Right lobe of liver (tissue), 6 donors: Measurements from ENCODE around the gene GNB5. TPM values are rescaled to one million over a fixed set of nuclear protein-coding genes. Genes with fewer than 3 reads are reported as not detected.

Experiments used
- ATAC-seq, 4 donors: fragments of 200-7000 bp; cut with Tn5 transposase; one replicate each; pipeline ENCODE4 v1.9.1; 2020; ENCODE audit warnings: mild to moderate bottlenecking in 4 of 4, moderate library complexity in 4 of 4
- DNase-seq, 3 donors: peaks; one replicate each; pipeline ENCODE4 v3.0.0-alpha.2; 2020
- H3K27ac ChIP-seq, 3 donors: fragments of 200-600 bp; one replicate each; pipeline ENCODE4 v1.8.0; 2022
- H3K27me3 ChIP-seq, 2 donors: fragments of 200-600 bp; one replicate each; pipeline ENCODE4 v1.8.0; 2022
- H3K36me3 ChIP-seq, 4 donors: fragments of 200-600 bp; sonication (generic) in 1 of 4; one replicate each; pipeline versions ENCODE4 v1.5.1 to v1.8.0; 2017 to 2022; ENCODE audit warnings: control low read depth in 1 of 4
- H3K4me1 ChIP-seq, 4 donors: fragments of 200-600 bp; sonication (generic) in 1 of 4; one replicate each; pipeline versions ENCODE4 v1.5.1 to v1.8.0; 2017 to 2022; ENCODE audit warnings: control low read depth in 1 of 4
- H3K4me3 ChIP-seq, 3 donors: fragments of 200-600 bp; one replicate each; pipeline ENCODE4 v1.8.0; 2022
- H3K9me3 ChIP-seq, 4 donors: fragments of 200-600 bp; sonication (generic) in 1 of 4; one replicate each; pipeline versions ENCODE4 v1.5.1 to v1.8.0; 2017 to 2022; ENCODE audit warnings: control low read depth in 1 of 4
- POLR2A ChIP-seq: fragments of 450-650 bp; IDR thresholded peaks from one replicate; pipeline ENCODE4 v1.6.1; 2017; ENCODE audit warnings: antibody characterized with exemption, mild to moderate bottlenecking
- WGBS: methylation state at CpG from one replicate; pipeline ENCODE4 v1.1.6; 2018; ENCODE audit warnings: low coverage, low lambda C conversion rate; ENCODE audit not compliant: insufficient coverage; ENCODE audit errors: missing lambda C conversion rate; 5-methylcytosine and 5-hydroxymethylcytosine counted together
- intact Hi-C, 2 donors: fragments of 100-400 bp; cut with DNase I; formaldehyde crosslinking; loops; one replicate each; pipeline versions ENCODE4 v1.11.2 to v1.14.1; 2022
- total RNA-seq, 6 experiments: library from RNA; depleted of rRNA in 2 of 6; stranded (reverse); fragments of >200 nt in 2 of 6; fragmentation: NEBNext Ultra II Directional in 3 of 6; extraction: Animal tissue kit (Norgen Biotek cat#: 25700) in 3 of 6; gene quantifications; one replicate each; pipeline versions ENCODE4 v1.1.0 to v1.2.4, GENCODE V29; 2016 to 2023
- TF ChIP-seq, protein P1 (sequence below), 4 donors: fragments of 200-600 bp in 3 of 4; fragments of 450-650 bp in 1 of 4; IDR thresholded peaks; one replicate each; pipeline versions ENCODE4 v1.5.1 to v1.8.0; 2016 to 2022; ENCODE audit warnings: antibody characterized with exemption in 4 of 4, mild to moderate bottlenecking in 2 of 4
- donor health status: DM: no; HTN: yes; CAD: no.
- donor health status: DM: no; HTN: no; CAD: no.
- donor health status: DM: no; HTN: no; CAD: no.
- donor health status: DM: no; HTN: yes; CAD: no.
- donor health status: DM: no; HTN: yes; CAD: no.

GNB5 gene
- total RNA-seq, 6 experiments from 2014 or later, result 11.1 to 34.5 (median 16.5) TPM

DNA sequence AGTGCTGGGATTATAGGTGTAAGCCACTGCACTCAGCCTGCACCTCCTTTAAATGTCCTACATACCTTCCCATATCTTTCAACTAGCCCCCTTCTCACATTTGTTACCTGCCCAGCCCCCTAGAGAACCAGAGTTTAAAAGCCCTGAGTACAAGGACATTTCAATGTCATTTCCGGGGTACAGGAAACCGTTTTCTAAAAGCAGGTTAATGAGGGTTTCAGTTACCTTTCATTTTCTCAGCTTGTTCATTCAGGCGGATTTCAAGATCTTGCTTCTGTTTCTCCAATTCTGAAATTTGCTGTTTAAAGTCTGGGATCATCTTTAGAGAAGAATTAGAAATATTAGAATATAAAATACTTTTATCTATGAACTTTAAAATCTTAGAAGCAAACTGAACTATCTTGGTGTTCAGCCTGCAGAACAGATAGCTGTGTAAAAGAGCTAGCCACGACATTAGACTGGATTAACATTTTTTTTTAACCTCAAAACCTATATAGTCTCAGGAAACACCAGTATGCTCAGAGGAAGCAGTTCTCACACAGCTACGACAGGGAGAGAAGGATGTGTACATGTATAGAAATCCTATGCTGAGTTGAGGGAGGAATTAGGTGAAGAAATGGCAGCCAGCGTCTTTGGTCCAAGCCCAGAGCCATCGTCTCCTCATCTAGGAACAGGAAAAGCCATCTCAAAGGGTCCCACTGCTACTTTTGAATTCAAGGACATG, 29.9 kb upstream of the GNB5 start:
- DNase-seq (no peak), ATAC-seq (no peak)
- Histone ChIP-seq H3K9me3 (no peaks in the 10 kb centered on the region), H3K27ac (no peak overlapping the region), H3K36me3 (peaks cover 0 to 17% (median 1%) of the 10 kb centered on the region in 4 donors), H3K27me3 (no peaks in the 10 kb centered on the region), H3K4me3 (no peak overlapping the region), H3K4me1 (no peaks in the 10 kb centered on the region)
- TF ChIP-seq, protein P1, sequence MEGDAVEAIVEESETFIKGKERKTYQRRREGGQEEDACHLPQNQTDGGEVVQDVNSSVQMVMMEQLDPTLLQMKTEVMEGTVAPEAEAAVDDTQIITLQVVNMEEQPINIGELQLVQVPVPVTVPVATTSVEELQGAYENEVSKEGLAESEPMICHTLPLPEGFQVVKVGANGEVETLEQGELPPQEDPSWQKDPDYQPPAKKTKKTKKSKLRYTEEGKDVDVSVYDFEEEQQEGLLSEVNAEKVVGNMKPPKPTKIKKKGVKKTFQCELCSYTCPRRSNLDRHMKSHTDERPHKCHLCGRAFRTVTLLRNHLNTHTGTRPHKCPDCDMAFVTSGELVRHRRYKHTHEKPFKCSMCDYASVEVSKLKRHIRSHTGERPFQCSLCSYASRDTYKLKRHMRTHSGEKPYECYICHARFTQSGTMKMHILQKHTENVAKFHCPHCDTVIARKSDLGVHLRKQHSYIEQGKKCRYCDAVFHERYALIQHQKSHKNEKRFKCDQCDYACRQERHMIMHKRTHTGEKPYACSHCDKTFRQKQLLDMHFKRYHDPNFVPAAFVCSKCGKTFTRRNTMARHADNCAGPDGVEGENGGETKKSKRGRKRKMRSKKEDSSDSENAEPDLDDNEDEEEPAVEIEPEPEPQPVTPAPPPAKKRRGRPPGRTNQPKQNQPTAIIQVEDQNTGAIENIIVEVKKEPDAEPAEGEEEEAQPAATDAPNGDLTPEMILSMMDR (IDR thresholded peaks at IDR 0.05), result no peak
- WGBS, result 64% methylated on average over 6 of the region's 7 CpGs
- intact Hi-C loops, result no loop called here

DNA sequence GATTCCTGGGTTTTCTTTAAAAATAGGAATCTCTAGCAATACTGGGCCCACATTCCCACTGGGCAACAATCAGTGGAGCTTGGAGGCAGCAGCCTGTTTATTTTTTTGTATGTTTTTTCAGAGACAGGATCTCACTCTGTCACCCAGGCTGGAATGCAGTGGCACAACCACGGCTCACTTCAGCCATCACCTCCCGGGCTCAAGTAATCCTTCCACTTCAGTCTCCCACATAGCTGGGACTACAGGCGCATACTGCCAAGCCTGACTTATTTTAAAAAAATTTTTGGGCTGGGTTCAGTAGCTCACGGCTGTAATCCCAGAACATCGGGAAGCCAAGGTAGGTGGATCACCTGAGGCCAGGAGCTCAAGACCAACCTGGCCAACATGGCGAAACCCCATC, 29.1 kb upstream of the GNB5 start:
- H3K27me3 ChIP-seq, result no peaks in the 10 kb centered on the region
- peaks cover 0 to 17% (median 1%) of the 10 kb centered on the region in 4 donors for H3K36me3 ChIP-seq
- DNase-seq (no peak), ATAC-seq (no peak)
- no peak overlapping the region for H3K27ac ChIP-seq
- intact Hi-C loops, result no loop called here
- no peak for TF ChIP-seq POLR2A
- TF ChIP-seq, protein P1 (IDR thresholded peaks at IDR 0.05), result no peak
- no peak overlapping the region for H3K4me3 ChIP-seq
- 97% methylated on average over 4 of the region's 6 CpGs for WGBS
- no peaks in the 10 kb centered on the region for H3K9me3 ChIP-seq
- H3K4me1 ChIP-seq, result no peaks in the 10 kb centered on the region

DNA sequence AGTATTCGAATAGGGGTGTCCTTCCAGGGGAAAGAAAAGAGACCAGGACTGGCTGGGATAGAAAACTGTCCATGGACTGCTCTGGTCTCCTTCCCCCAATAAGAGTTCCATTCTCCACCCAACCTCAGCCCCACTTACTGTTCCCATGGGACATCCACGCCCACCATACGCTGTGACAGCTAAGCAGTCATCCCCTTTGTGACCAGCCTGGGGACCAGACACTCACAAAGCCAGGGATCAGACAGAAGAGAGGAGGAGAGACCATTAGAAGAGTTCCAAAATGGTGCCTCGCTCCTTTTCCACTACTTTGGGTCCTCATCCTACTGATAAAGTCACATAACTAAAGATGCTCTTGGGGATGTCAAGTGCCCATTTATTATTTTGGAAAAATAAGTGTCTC, 27.6 kb upstream of the GNB5 start:
- 87% methylated on average over 4 of the region's 4 CpGs for WGBS
- Histone ChIP-seq H3K9me3 (no peaks in the 10 kb centered on the region), H3K27me3 (no peaks in the 10 kb centered on the region), H3K4me1 (no peaks in the 10 kb centered on the region), H3K4me3 (no peak overlapping the region), H3K36me3 (peaks cover 0 to 15% (median 1%) of the 10 kb centered on the region in 4 donors), H3K27ac (no peak overlapping the region)
- DNase-seq (no peak), ATAC-seq (no peak)
- intact Hi-C loops, result no loop called here
- TF ChIP-seq, protein P1 (IDR thresholded peaks at IDR 0.05), result no peak
- TF ChIP-seq POLR2A, result no peak

DNA sequence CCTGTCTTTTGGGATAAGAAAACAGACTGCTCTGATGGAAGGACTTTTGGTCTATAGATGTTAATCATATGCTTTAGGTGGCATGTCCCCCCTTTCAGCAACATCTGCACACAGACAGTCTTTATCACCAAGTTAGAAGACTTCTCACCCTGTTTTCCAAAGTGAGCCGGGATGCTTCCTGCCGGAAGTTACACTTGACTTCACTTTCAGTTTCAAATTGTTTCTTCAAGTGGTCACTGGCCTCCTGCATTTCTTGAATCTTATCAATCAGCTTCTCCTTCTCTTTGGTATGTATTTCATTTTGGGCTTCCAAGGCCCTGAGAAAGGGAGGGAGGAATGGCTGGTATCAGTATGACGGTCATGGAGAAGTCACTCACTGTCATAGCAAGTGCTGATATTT, 27.2 kb upstream of the GNB5 start:
- H3K4me3 ChIP-seq, result no peak overlapping the region
- ATAC-seq (no peak), DNase-seq (no peak)
- no peaks in the 10 kb centered on the region for H3K27me3 ChIP-seq
- TF ChIP-seq, protein P1 (IDR thresholded peaks at IDR 0.05), result no peak
- no peak for TF ChIP-seq POLR2A
- intact Hi-C loops, result no loop called here
- peaks cover 0 to 16% (median 1%) of the 10 kb centered on the region in 4 donors for H3K36me3 ChIP-seq
- no peak overlapping the region for H3K27ac ChIP-seq
- H3K9me3 ChIP-seq, result no peaks in the 10 kb centered on the region
- WGBS, result 50% methylated on average over 3 of the region's 3 CpGs
- no peaks in the 10 kb centered on the region for H3K4me1 ChIP-seq
